Measurements from ENCODE around the gene PTPRA. TPM values are rescaled to one million over a fixed set of nuclear protein-coding genes. Genes with fewer than 3 reads are reported as not detected.

The PTPRA gene
- total RNA-seq, 1 donor from 2014 or later = 43.6 TPM

DNA sequence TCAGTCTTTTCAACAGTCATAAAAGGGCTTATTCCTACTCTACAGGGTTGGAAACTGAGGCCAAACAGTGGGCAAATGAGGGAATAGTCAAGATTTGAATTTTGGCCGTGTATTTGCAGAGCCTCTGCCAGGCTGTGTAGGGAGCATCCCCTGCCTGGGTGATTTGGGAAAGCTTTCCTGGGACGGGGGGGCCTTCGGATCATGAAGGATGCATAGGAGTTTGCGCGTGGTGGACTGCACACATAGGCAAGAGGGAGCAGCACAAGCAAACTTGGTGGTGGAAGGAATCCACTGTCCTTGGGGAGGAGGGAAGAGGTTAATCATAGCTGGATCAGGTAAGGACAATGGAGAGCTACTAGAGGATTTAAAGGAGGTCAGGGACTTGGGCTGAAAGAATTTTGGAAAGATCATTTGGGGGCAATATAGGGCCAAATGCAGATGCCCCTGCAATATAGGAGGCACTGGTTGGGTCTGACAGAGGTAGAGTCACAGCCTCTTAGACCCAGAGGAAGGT is 2.5 kb downstream of the PTPRA start:
- Mint-ChIP-seq H3K36me3 (ENCODE audit: low read depth) (peaks cover 14% of the 10 kb centered on the region), H3K27ac (no peak overlapping the region), H3K4me1 (peaks cover 54% of the 10 kb centered on the region), H3K27me3 (peaks cover 4% of the 10 kb centered on the region), H3K4me3 (peak overlapping the region; percentile 32), H3K9me3 (no peaks in the 10 kb centered on the region)
- POLR2A ChIA-PET = no interaction called here
- ATAC-seq (ENCODE audit: low read depth) = no peak
- TF ChIP-seq, protein P1, sequence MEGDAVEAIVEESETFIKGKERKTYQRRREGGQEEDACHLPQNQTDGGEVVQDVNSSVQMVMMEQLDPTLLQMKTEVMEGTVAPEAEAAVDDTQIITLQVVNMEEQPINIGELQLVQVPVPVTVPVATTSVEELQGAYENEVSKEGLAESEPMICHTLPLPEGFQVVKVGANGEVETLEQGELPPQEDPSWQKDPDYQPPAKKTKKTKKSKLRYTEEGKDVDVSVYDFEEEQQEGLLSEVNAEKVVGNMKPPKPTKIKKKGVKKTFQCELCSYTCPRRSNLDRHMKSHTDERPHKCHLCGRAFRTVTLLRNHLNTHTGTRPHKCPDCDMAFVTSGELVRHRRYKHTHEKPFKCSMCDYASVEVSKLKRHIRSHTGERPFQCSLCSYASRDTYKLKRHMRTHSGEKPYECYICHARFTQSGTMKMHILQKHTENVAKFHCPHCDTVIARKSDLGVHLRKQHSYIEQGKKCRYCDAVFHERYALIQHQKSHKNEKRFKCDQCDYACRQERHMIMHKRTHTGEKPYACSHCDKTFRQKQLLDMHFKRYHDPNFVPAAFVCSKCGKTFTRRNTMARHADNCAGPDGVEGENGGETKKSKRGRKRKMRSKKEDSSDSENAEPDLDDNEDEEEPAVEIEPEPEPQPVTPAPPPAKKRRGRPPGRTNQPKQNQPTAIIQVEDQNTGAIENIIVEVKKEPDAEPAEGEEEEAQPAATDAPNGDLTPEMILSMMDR (IDR thresholded peaks at IDR 0.05) = no peak
- no peak for DNase-seq
- intact Hi-C loops (cut with micrococcal nuclease) = loop anchor here (2.0 to 10.0 kb wide), 2 partner anchors 13 to 279 kb away; partner anchors contain the start of genes FASTKD5 and UBOX5
- CTCF ChIA-PET = no interaction called here

DNA sequence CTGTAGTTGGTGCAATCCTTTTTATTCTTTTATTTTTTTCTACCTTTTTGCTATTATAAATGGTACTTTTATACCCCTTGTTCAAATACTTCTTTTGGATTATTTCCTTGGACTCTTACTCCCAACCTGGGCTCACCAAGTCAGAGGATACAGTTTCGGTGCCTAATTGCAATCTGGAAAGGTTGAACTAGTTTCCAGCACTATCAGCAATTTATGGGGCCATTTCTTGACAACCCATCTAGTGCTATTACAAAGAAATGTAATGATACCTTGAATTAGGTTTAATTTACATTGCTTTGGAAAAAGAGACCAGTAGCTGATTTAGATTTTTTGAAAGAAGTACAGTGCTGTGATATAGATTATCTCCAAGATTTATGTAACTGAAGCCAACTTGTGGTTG is 5.2 kb downstream of the PTPRA start:
- Mint-ChIP-seq H3K27me3 (no peaks in the 10 kb centered on the region), H3K27ac (no peak overlapping the region), H3K9me3 (no peaks in the 10 kb centered on the region), H3K4me3 (no peak overlapping the region), H3K4me1 (peaks cover 47% of the 10 kb centered on the region), H3K36me3 (ENCODE audit: low read depth) (peaks cover 11% of the 10 kb centered on the region)
- intact Hi-C loops (cut with micrococcal nuclease) = loop anchor here (10.0 kb wide), 1 partner anchor 276 kb away; the partner anchor contains the start of genes FASTKD5 and UBOX5
- TF ChIP-seq, protein P1 (IDR thresholded peaks at IDR 0.05) = no peak
- CTCF ChIA-PET = interaction anchor here (0.8 kb wide), 1 partner anchor 9 kb away, joined by 3 read pairs; no protein-coding TSS in a partner anchor
- ATAC-seq (ENCODE audit: low read depth) (no peak), DNase-seq (no peak)
- POLR2A ChIA-PET = interaction anchor here (1.4 kb wide), 1 partner anchor 9 kb away, joined by 3 read pairs; no protein-coding TSS in a partner anchor

DNA sequence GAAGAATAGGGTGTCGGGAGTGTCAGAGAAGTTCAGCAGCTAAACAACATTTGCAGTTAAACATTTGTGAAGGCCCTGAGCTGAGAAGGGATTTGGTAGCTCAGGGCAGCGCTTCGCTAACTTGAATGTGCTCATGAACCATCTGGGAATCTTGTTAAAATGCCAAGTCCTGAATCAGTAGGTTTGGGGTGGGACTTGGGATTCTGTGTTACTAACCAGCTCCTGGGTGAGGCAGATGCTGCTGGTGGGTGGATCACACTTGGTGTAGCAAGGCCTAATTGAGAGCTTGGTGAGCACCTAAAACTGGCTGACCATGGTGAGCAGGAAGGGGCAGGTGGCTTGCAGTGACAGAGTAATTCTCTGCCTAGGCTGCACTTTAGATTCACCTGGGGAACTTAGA is 5.9 kb downstream of the PTPRA start:
- TF ChIP-seq, protein P1 (IDR thresholded peaks at IDR 0.05) = no peak
- intact Hi-C loops (cut with micrococcal nuclease) = loop anchor here (10.0 kb wide), 1 partner anchor 276 kb away; the partner anchor contains the start of genes FASTKD5 and UBOX5
- Mint-ChIP-seq H3K4me1 (peaks cover 49% of the 10 kb centered on the region), H3K4me3 (no peak overlapping the region), H3K36me3 (ENCODE audit: low read depth) (peaks cover 13% of the 10 kb centered on the region), H3K27ac (no peak overlapping the region), H3K27me3 (no peaks in the 10 kb centered on the region), H3K9me3 (no peaks in the 10 kb centered on the region)
- DNase-seq (no peak), ATAC-seq (ENCODE audit: low read depth) (no peak)
- POLR2A ChIA-PET = interaction anchor here (0.6 kb wide), 1 partner anchor 925 kb away, joined by 8 read pairs; no protein-coding TSS in a partner anchor
- CTCF ChIA-PET = interaction anchor here (0.8 kb wide), 1 partner anchor 9 kb away, joined by 3 read pairs; no protein-coding TSS in a partner anchor

DNA sequence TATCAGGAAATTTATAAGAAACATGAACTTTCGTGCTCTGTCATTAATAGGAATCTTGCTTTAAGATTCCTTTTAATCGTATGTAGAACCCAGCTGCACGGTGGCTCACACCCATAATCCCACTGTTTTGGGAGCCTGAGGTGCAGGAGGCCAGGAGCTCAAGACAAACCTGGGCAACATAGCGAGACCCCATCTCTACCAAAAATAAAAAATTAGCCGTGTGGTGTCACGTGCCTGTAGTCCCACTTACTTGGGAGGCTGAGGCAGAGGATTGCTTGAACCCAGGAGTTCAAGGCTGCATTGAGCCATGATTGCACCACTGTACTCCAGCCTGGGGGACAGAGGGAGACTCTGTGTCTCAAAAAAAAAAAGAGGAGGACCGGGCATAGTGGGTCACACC is 7.4 kb downstream of the PTPRA start:
- peaks cover 50% of the 10 kb centered on the region for H3K4me1 Mint-ChIP-seq
- ChIA-PET POLR2A (interaction anchor here (1.2 kb wide), 1 partner anchor 228 kb away, joined by 3 read pairs; the partner anchor contains the start of gene NOP56), CTCF (no interaction called here)
- intact Hi-C loops (cut with micrococcal nuclease) = no loop called here
- H3K36me3 Mint-ChIP-seq (ENCODE audit: low read depth) = peaks cover 18% of the 10 kb centered on the region
- no peak for ATAC-seq (ENCODE audit: low read depth)
- H3K4me3 Mint-ChIP-seq = no peak overlapping the region
- TF ChIP-seq, protein P1 (IDR thresholded peaks at IDR 0.05) = no peak
- H3K27me3 Mint-ChIP-seq = no peaks in the 10 kb centered on the region
- DNase-seq = no peak
- H3K27ac Mint-ChIP-seq = no peak overlapping the region
- H3K9me3 Mint-ChIP-seq = no peaks in the 10 kb centered on the region

DNA sequence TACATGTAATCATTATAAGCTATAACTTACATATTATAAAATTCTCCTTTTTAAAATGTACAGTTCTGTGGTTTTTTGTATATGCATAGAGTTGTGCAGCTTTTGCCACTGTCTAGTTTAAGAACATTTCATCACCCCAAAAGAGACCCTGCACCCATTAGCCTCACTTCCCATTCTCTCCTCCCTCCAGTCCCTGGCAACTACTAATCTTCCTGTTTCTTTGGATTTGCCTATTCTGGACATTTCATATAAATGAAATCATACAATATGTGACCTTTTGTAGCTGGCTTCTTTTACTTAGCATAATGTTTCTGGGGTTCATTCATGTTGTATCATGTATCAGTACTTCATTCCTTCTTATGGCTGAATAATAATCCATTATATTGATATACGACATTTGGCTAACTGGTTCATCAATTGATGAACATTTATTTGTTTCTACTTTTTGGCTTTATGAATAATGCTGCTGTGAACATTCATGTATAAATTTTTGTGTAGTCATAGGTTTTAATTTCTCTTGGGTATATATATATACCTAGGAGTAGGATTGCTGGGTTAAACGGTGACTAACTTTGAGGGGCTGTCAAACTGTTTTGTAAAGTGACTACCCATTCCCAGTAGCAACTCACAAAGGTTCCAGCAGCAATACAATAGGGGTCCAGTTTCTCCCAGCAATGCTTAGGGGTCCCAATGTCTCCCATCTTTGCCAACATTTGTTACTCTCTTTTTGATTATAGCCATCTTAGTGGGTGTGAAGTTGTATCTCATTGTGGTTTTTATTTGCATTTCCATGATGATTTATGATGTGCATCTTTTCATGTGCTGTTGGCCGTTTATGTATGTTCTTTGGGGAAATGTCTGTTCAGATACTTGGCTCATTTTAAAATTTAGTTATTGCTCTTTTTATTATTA is 10.7 kb downstream of the PTPRA start:
- no peaks in the 10 kb centered on the region for H3K9me3 Mint-ChIP-seq
- TF ChIP-seq, protein P1 (IDR thresholded peaks at IDR 0.05) = no peak
- DNase-seq (no peak), ATAC-seq (ENCODE audit: low read depth) (peak; percentile 34)
- ChIA-PET CTCF (no interaction called here), POLR2A (interaction anchor here (0.6 kb wide), 2 partner anchors 102 to 221 kb away, joined by 3 to 4 read pairs; no protein-coding TSS in a partner anchor)
- H3K4me3 Mint-ChIP-seq = no peak overlapping the region
- peaks cover 49% of the 10 kb centered on the region for H3K4me1 Mint-ChIP-seq
- H3K27me3 Mint-ChIP-seq = no peaks in the 10 kb centered on the region
- peaks cover 10% of the 10 kb centered on the region for H3K36me3 Mint-ChIP-seq (ENCODE audit: low read depth)
- peak overlapping the region; percentile 11 for H3K27ac Mint-ChIP-seq
- intact Hi-C loops (cut with micrococcal nuclease) = no loop called here

Data from activated B cell treated with CpG ODN at 0.5 μM for 24 hours (primary cell).